CD4-positive, CD25-positive, alpha-beta regulatory T cell (primary cell): ENCODE measurements around the gene CCKAR. TPM values are rescaled to one million over a fixed set of nuclear protein-coding genes. Genes with fewer than 3 reads are reported as not detected.
A peak's percentile ranks its signal among the peaks of the same experiment; 100 is the strongest.

ENCODE experiments used
- ATAC-seq, 2 donors: fragments of 150-1000 bp; cut with Tn5 transposase; one replicate each; pipeline ENCODE4 v1.10.0; 2021; ENCODE audit warnings: low read depth in 2 of 2, moderate number of reproducible peaks in 2 of 2, moderate library complexity in 1 of 2
- DNase-seq, 3 donors: peaks; one replicate each; pipeline versions ENCODE4 v3.0.0 to v3.0.0-alpha.2; 2012 to 2022; ENCODE audit warnings: mixed read lengths in 1 of 3
- H3K27ac ChIP-seq: one replicate; pipeline ENCODE4 v1.7.0; 2013; ENCODE audit warnings: mild to moderate bottlenecking, low read length; ENCODE audit not compliant: insufficient read depth, poor library complexity, severe bottlenecking
- H3K27me3 ChIP-seq: one replicate; pipeline ENCODE4 v1.7.0; 2013; ENCODE audit warnings: low read length; ENCODE audit not compliant: control insufficient read depth, insufficient read depth
- H3K36me3 ChIP-seq: one replicate; pipeline ENCODE4 v1.7.0; 2013; ENCODE audit warnings: mild to moderate bottlenecking, low read length, moderate library complexity; ENCODE audit not compliant: control insufficient read depth, insufficient read depth
- H3K4me1 ChIP-seq: 2 replicates; pipeline ENCODE4 v1.7.0; 2013; ENCODE audit warnings: mild to moderate bottlenecking, low read length; ENCODE audit not compliant: insufficient read depth, control insufficient read depth, poor library complexity, severe bottlenecking
- H3K4me3 ChIP-seq: one replicate; pipeline ENCODE4 v1.7.0; 2013; ENCODE audit warnings: low read depth, mild to moderate bottlenecking, low read length, moderate library complexity
- H3K9me3 ChIP-seq, 2 experiments: 1 replicate in 1 of 2; 2 replicates in 1 of 2; pipeline ENCODE4 v1.7.0; 2013; ENCODE audit warnings: low read length in 2 of 2, mild to moderate bottlenecking in 1 of 2, moderate library complexity in 1 of 2; ENCODE audit not compliant: control insufficient read depth in 2 of 2
- H3K27ac Mint-ChIP-seq, 3 donors: one replicate each; pipeline ENCODE4 v1.8.0; 2020 to 2022; ENCODE audit warnings: mild to moderate bottlenecking in 3 of 3, mixed read lengths in 3 of 3, moderate library complexity in 2 of 3
- H3K27me3 Mint-ChIP-seq: one replicate; pipeline ENCODE4 v1.8.0; 2022; ENCODE audit warnings: mild to moderate bottlenecking, mixed read lengths
- H3K36me3 Mint-ChIP-seq: one replicate; pipeline ENCODE4 v1.8.0; 2020; ENCODE audit warnings: mixed read lengths
- H3K4me1 Mint-ChIP-seq, 4 donors: one replicate each; pipeline ENCODE4 v1.8.0; 2020 to 2022; ENCODE audit warnings: mixed read lengths in 4 of 4, mild to moderate bottlenecking in 1 of 4
- H3K4me3 Mint-ChIP-seq, 4 donors: one replicate each; pipeline ENCODE4 v1.8.0; 2020 to 2022; ENCODE audit warnings: mild to moderate bottlenecking in 4 of 4, mixed read lengths in 4 of 4, moderate library complexity in 3 of 4
- H3K9me3 Mint-ChIP-seq, 7 donors: one replicate each; pipeline ENCODE4 v1.8.0; 2020 to 2022; ENCODE audit warnings: mixed read lengths in 7 of 7, mild to moderate bottlenecking in 3 of 7, moderate library complexity in 2 of 7
- polyA plus RNA-seq, 4 donors: library from polyadenylated mRNA; unstranded; fragments of 300-500 nt; fragmentation: Illumina TruSeq; gene quantifications; one replicate each; pipeline ENCODE4 v1.2.3, GENCODE V29; 2021
- total RNA-seq: library from RNA; stranded (reverse); gene quantifications from one replicate; pipeline ENCODE4 v1.2.3, GENCODE V29; 2022

Gene CCKAR
- total and polyA plus RNA-seq, 5 donors from 2014 or later = not detected

- Histone ChIP-seq H3K9me3 (no peaks in the 10 kb centered on the region), H3K4me1 (no peaks in the 10 kb centered on the region), H3K27ac (no peak overlapping the region), H3K4me3 (no peak overlapping the region), H3K36me3 (no peaks in the 10 kb centered on the region), H3K27me3 (no peaks in the 10 kb centered on the region)
- no peak for DNase-seq
- H3K27ac Mint-ChIP-seq = no peak overlapping the region
- H3K4me3 Mint-ChIP-seq = no peak overlapping the region
- no peak for ATAC-seq
- H3K4me1 Mint-ChIP-seq = no peaks in the 10 kb centered on the region
- no peaks in the 10 kb centered on the region for H3K36me3 Mint-ChIP-seq
- peaks cover 0 to 3% (median 0%) of the 10 kb centered on the region in 7 donors for H3K9me3 Mint-ChIP-seq
- peaks cover 5% of the 10 kb centered on the region for H3K27me3 Mint-ChIP-seq
Measured at GRCh38 chr4:26464420-26465095, 25.7 kb downstream of the CCKAR start.

DNA sequence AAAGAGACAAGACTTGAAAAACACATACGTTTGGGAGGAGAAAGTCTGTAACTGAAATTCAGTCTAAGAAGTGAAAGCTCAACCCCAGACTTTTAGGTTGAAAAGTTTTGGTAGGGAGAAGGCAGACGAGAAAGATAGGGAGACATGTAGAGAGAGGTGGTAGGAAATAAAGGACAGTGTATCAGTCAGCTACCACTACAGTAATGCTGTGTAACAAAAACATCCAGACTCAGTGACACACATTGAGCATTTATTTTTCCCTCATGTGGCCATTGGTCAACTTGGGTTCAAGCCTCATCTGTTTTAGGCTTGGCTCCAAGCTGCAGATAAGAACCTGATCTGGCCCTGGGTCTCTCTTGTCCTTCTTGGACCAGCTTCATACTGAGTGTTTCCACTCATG, 26.9 kb downstream of the CCKAR start:
- ATAC-seq (no peak), DNase-seq (no peak)
- Histone ChIP-seq H3K36me3 (no peaks in the 10 kb centered on the region), H3K27ac (no peak overlapping the region), H3K4me3 (no peak overlapping the region), H3K4me1 (no peaks in the 10 kb centered on the region), H3K27me3 (no peaks in the 10 kb centered on the region), H3K9me3 (no peaks in the 10 kb centered on the region)
- no peaks in the 10 kb centered on the region for H3K36me3 Mint-ChIP-seq
- peaks cover 0 to 7% (median 0%) of the 10 kb centered on the region in 4 donors for H3K4me1 Mint-ChIP-seq
- peaks cover 5% of the 10 kb centered on the region for H3K27me3 Mint-ChIP-seq
- no peak overlapping the region for H3K4me3 Mint-ChIP-seq
- no peak overlapping the region for H3K27ac Mint-ChIP-seq
- H3K9me3 Mint-ChIP-seq = peaks cover 0 to 3% (median 0%) of the 10 kb centered on the region in 7 donors

DNA sequence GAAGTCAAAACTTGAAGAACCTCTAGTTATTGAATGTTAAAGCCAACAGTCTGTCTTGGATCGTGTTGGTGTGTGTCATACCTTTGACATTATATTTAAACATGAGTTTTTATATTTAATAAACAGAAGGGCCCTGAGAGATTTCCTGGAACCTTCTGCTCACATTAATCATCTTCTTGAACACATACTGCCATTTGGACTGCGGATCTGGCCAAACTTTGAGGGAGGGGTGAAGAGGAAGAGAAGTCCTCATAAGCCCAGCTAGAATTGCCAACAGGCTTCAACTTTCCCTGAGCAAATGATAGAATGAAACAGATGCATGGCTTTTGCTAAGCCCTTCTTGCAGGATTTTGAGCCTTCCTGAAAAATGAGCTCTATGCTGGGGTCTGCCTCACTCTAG, 27.4 kb downstream of the CCKAR start:
- no peak overlapping the region for H3K27ac ChIP-seq
- no peak for DNase-seq
- Mint-ChIP-seq H3K9me3 (peaks cover 0 to 3% (median 0%) of the 10 kb centered on the region in 7 donors), H3K27me3 (peaks cover 5% of the 10 kb centered on the region), H3K4me3 (no peak overlapping the region), H3K27ac (no peak overlapping the region), H3K36me3 (no peaks in the 10 kb centered on the region), H3K4me1 (peaks cover 0 to 12% (median 0%) of the 10 kb centered on the region in 4 donors)
- no peaks in the 10 kb centered on the region for H3K4me1 ChIP-seq
- no peaks in the 10 kb centered on the region for H3K27me3 ChIP-seq
- no peaks in the 10 kb centered on the region for H3K36me3 ChIP-seq
- no peak for ATAC-seq
- no peak overlapping the region for H3K4me3 ChIP-seq
- no peaks in the 10 kb centered on the region for H3K9me3 ChIP-seq

- peaks cover 10% of the 10 kb centered on the region for H3K27me3 Mint-ChIP-seq
- H3K4me3 Mint-ChIP-seq = no peak overlapping the region
- no peaks in the 10 kb centered on the region for H3K36me3 Mint-ChIP-seq
- no peaks in the 10 kb centered on the region for H3K36me3 ChIP-seq
- no peak overlapping the region for H3K27ac ChIP-seq
- H3K9me3 ChIP-seq = no peaks in the 10 kb centered on the region
- H3K4me1 Mint-ChIP-seq = peaks cover 0 to 12% (median 0%) of the 10 kb centered on the region in 4 donors
- ATAC-seq (no peak), DNase-seq (no peak)
- H3K4me1 ChIP-seq = no peaks in the 10 kb centered on the region
- no peaks in the 10 kb centered on the region for H3K27me3 ChIP-seq
- no peak overlapping the region for H3K27ac Mint-ChIP-seq
- H3K4me3 ChIP-seq = no peak overlapping the region
- peaks cover 0 to 3% (median 0%) of the 10 kb centered on the region in 7 donors for H3K9me3 Mint-ChIP-seq
Measured at GRCh38 chr4:26459756-26460530, 30.3 kb downstream of the CCKAR start.

DNA sequence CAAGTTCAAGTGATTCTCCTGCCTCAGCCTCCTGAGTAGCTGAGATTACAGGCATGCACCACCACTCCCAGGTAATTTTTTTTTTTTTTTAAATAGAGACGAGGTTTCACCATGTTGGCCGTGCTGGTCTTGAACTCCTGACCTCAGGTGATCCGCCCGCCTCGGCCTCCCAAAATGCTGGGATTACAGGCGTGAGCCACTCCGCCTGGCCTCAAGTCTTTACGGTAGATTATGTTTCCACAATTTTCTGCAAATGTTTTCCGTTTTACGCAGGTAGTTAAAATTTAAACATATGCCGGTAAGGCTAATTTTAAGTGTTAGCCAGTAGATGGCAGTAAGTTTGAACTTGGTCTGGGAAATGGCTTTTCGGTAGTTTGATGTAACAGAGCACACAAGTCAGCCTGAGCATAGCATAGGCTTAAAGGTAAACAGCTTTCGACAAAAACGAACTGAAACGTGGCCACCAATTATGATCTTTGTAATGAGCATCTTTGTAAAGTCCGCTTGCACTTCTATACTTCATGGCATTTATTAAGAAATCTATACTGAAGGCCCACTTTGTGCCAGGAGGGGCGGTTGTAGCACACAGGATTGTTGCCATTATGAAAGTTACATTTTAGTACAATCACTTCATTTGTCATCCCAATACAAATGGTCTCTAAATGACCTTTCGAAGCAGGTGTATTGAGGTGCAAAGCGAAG, 31.1 kb downstream of the CCKAR start:
- peaks cover 0 to 12% (median 0%) of the 10 kb centered on the region in 4 donors for H3K4me1 Mint-ChIP-seq
- peaks cover 0 to 3% (median 0%) of the 10 kb centered on the region in 7 donors for H3K9me3 Mint-ChIP-seq
- H3K9me3 ChIP-seq = no peaks in the 10 kb centered on the region
- H3K27me3 Mint-ChIP-seq = peaks cover 13% of the 10 kb centered on the region
- H3K27ac Mint-ChIP-seq = peak overlapping the region in 1 of 3 donors; percentile 44
- peak in 1 of 2 donors; percentile 66 for ATAC-seq
- H3K4me3 ChIP-seq = no peak overlapping the region
- no peak overlapping the region for H3K27ac ChIP-seq
- H3K27me3 ChIP-seq = no peaks in the 10 kb centered on the region
- H3K4me3 Mint-ChIP-seq = peak overlapping the region in 2 of 4 donors; percentile 45 to 58
- DNase-seq = peak in 2 of 3 donors; percentile 52 to 71
- no peaks in the 10 kb centered on the region for H3K4me1 ChIP-seq
- H3K36me3 ChIP-seq = no peaks in the 10 kb centered on the region
- H3K36me3 Mint-ChIP-seq = no peaks in the 10 kb centered on the region

- Histone ChIP-seq H3K4me3 (no peak overlapping the region), H3K36me3 (no peaks in the 10 kb centered on the region), H3K27me3 (no peaks in the 10 kb centered on the region), H3K9me3 (no peaks in the 10 kb centered on the region), H3K27ac (no peak overlapping the region), H3K4me1 (no peaks in the 10 kb centered on the region)
- H3K4me1 Mint-ChIP-seq = peaks cover 0 to 12% (median 0%) of the 10 kb centered on the region in 4 donors
- ATAC-seq = no peak
- DNase-seq = peak in 1 of 3 donors; percentile 28
- H3K4me3 Mint-ChIP-seq = peak overlapping the region in 1 of 4 donors; percentile 5
- H3K27ac Mint-ChIP-seq = no peak overlapping the region
- peaks cover 0 to 3% (median 0%) of the 10 kb centered on the region in 7 donors for H3K9me3 Mint-ChIP-seq
- no peaks in the 10 kb centered on the region for H3K36me3 Mint-ChIP-seq
- peaks cover 9% of the 10 kb centered on the region for H3K27me3 Mint-ChIP-seq
Measured at GRCh38 chr4:26458157-26458561, 32.1 kb downstream of the CCKAR start.

DNA sequence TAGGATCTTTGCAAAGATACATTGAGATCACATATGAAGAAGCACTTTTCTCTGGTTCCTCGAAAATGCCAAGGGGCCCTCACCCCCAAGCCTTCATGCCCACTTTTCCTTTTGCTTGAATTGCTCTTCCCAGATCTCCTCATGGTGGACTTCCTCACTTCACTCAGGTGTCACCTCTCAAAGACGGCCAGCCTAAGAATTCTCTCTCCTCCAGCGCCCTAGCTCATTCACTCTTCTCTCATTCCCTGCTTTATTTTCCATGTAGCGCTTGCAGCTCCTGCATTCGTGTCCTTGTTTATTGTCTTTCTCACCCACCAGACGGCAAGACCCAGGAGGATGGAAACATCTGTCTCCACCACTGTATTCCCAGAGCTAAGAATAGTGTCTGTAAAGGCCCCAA, 32.9 kb downstream of the CCKAR start:
- no peak for ATAC-seq
- Mint-ChIP-seq H3K27me3 (peaks cover 9% of the 10 kb centered on the region), H3K9me3 (peaks cover 0 to 3% (median 0%) of the 10 kb centered on the region in 7 donors), H3K27ac (no peak overlapping the region), H3K4me3 (no peak overlapping the region), H3K4me1 (peaks cover 0 to 12% (median 0%) of the 10 kb centered on the region in 4 donors), H3K36me3 (no peaks in the 10 kb centered on the region)
- no peak for DNase-seq
- Histone ChIP-seq H3K4me3 (no peak overlapping the region), H3K27me3 (no peaks in the 10 kb centered on the region), H3K9me3 (no peaks in the 10 kb centered on the region), H3K27ac (no peak overlapping the region), H3K4me1 (no peaks in the 10 kb centered on the region), H3K36me3 (no peaks in the 10 kb centered on the region)
